Endothelial cell of umbilical vein (primary cell): ENCODE data around the gene PRRC2B.

Experiments
- CTCF ChIP-seq, 2 donors: IDR thresholded peaks; 1 replicate in 1 of 2; 2 replicates in 1 of 2; pipeline ENCODE4 v1.5.1; 2011; ENCODE audit warnings: low read length in 2 of 2, mild to moderate bottlenecking in 2 of 2, moderate library complexity in 2 of 2, control low read depth in 1 of 2, inconsistent platforms in 1 of 2, low read depth in 1 of 2; ENCODE audit not compliant: insufficient read depth in 1 of 2; ENCODE audit errors: extremely low read depth in 1 of 2
- EZH2 ChIP-seq: IDR thresholded peaks from 2 replicates; pipeline ENCODE4 v1.6.1; 2012; ENCODE audit warnings: borderline replicate concordance, low read depth, mild to moderate bottlenecking, moderate library complexity, low read length, inconsistent platforms; ENCODE audit not compliant: severe bottlenecking
- FOS ChIP-seq: IDR thresholded peaks from 2 replicates; pipeline ENCODE4 v1.6.1; 2011; ENCODE audit warnings: mild to moderate bottlenecking, low read length, moderate library complexity, borderline replicate concordance; ENCODE audit not compliant: insufficient read depth
- GATA2 ChIP-seq: IDR thresholded peaks from 2 replicates; pipeline ENCODE4 v1.7.0; 2011; ENCODE audit warnings: low read depth, mild to moderate bottlenecking, moderate library complexity, mixed read lengths, low read length; ENCODE audit not compliant: insufficient read length, insufficient read depth
- MYC ChIP-seq: IDR thresholded peaks from one replicate; pipeline ENCODE4 v1.6.1; 2011; ENCODE audit warnings: mild to moderate bottlenecking, low read depth, low read length
- POLR2A ChIP-seq: IDR thresholded peaks from 2 replicates; pipeline ENCODE4 v1.6.1; 2012; ENCODE audit warnings: low read depth, mild to moderate bottlenecking, control low read depth, low read length
- POLR2AphosphoS5 ChIP-seq: IDR thresholded peaks from 2 replicates; pipeline ENCODE4 v1.6.1; 2012; ENCODE audit warnings: low read depth, mild to moderate bottlenecking, control low read depth, low read length, moderate library complexity; ENCODE audit not compliant: insufficient read depth
- TF ChIP-seq, protein P1 (sequence below): IDR thresholded peaks from 2 replicates; pipeline ENCODE4 v1.6.1; 2011; ENCODE audit not compliant: insufficient read depth, insufficient read length

- TF ChIP-seq CTCF (IDR thresholded peaks at IDR 0.05; ENCODE audit: extremely low read depth in 1 of 2, insufficient read depth in 1 of 2, low read depth in 1 of 2, low read length in 2 of 2) (no peak), GATA2 (no peak), POLR2AphosphoS5 (no peak), EZH2 (no peak), MYC (no peak), POLR2A (no peak), FOS (no peak)
- TF ChIP-seq, protein P1, sequence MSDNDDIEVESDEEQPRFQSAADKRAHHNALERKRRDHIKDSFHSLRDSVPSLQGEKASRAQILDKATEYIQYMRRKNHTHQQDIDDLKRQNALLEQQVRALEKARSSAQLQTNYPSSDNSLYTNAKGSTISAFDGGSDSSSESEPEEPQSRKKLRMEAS: no peak
These were observed 44.3 kb downstream of the PRRC2B start for GRCh38 chr9:131438190-131438589.
